ENCODE measurements around the gene ZNF689.
"Not testable (repeated sequence)": the region's sequence is repeated elsewhere in the genome, so short reads cannot be mapped to it uniquely, and the experiment has no call there.

ZNF689 gene

DNA sequence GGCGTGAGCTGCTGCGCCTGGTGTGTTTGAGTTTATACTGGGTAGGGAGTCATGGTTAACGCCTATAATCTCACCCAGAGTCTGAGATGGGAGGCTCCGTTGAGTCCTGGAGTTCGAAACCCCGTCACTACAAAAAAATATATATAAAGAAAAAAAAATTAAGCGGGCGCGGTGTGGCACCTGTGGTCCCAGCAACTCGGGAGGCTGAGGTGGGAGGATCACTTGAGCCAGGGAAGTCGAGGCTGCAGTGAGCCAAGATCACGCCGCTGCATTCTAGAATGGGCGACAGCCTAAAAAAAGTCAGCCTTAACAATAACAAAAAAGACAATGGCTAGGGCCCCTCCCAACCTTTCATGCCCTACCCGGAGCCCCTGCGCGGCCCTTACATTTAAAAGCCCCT, 23.3 kb upstream of the ZNF689 start:
- Histone ChIP-seq H3K4me3 (ENCODE audit: low read length) (peak overlapping the region; percentile 86), H3K27me3 (ENCODE audit: insufficient read depth, low read length) (no peaks in the 10 kb centered on the region), H3K9me3 (ENCODE audit: insufficient read depth, low read depth, low read length) (no peaks in the 10 kb centered on the region), H3K27ac (ENCODE audit: low read depth, low read length) (peak overlapping the region; percentile 65; the same call in 1 of the 2 replicates), H3K36me3 (ENCODE audit: insufficient read depth, low read length) (no peaks in the 10 kb centered on the region; the same call in 1 of the 2 replicates), H3K4me1 (ENCODE audit: insufficient read depth, low read length) (0 out of 2 replicates have a peak, but pooled peaks cover 3% of the 10 kb centered on the region), H3K9ac (ENCODE audit: low read depth, low read length) (peak overlapping the region; percentile 54)
- 82% methylated on average over 14 of the region's 17 CpGs for WGBS

DNA sequence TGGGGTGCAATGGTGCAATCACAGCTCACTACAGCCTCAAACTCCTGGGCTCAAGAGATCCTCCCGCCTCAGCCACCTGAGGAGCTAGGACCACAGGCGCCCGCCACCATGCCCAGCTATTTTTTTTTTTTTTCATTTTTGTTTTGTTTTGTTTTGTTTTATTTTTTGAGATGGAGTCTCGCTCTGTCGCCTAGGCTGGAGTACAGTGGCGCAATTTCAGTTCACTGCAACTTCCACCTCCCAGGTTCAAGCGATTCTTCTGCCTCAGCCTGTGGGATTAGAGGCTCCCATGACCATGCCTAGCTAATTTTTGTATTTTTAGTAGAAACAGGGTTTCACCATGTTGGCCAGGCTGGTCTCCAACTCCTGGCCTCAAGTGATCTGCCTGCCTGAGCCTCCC, 22.3 kb upstream of the ZNF689 start:
- WGBS: 92% methylated on average over 5 of the region's 7 CpGs
- not testable (repeated sequence) for H3K9ac ChIP-seq (ENCODE audit: low read depth, low read length); H3K4me3 ChIP-seq (ENCODE audit: low read length); H3K27me3 ChIP-seq (ENCODE audit: insufficient read depth, low read length); H3K4me1 ChIP-seq (ENCODE audit: insufficient read depth, low read length); H3K9me3 ChIP-seq (ENCODE audit: insufficient read depth, low read depth, low read length); H3K36me3 ChIP-seq (ENCODE audit: insufficient read depth, low read length); H3K27ac ChIP-seq (ENCODE audit: low read depth, low read length)

DNA sequence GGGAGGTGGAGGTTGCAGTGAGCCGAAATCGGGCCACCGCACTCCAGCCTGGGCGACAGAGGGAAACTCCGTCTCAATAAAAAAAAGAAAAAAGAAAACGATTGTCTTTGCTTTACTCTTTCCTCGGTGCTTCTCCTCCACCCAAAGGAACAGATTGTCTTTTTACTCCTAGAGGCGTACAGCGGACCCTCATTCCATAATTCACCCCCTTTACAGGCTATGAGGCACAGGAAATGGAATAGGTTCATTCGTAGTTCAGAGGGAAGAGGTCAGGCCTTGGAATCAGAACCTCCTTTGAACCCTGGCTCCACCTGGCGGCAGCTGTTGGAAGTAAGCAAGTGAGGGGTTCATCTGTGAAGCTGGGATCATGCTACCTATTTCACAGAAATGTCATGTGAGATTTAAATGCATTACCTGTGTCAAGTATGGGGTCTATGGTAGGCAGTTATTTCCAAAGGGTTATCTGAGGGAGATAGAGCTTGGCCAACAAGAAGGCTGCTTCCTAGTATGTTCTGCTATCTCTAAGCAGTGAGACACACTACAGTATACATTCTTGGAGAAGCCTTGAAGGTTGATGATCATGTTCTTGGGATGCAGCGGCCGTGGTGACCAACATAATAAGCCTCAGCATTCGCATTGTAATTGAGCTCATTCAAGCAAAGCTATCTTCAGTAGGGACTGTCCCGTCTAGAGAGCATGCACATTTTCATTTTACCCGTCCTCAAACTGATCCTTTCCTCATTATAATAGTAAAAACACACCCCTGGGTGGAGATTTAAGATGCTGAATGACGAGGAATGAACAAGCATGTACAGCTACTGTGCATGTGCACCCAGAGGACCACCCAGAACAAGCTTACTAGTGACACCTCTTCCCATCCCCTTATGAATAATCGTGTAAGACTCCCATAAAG, 18.7 kb upstream of the ZNF689 start:
- Histone ChIP-seq H3K27ac (ENCODE audit: low read depth, low read length) (no peak overlapping the region), H3K4me3 (ENCODE audit: low read length) (no peak overlapping the region), H3K9me3 (ENCODE audit: insufficient read depth, low read depth, low read length) (no peaks in the 10 kb centered on the region), H3K4me1 (ENCODE audit: insufficient read depth, low read length) (no peaks in the 10 kb centered on the region), H3K36me3 (ENCODE audit: insufficient read depth, low read length) (no peaks in the 10 kb centered on the region), H3K9ac (ENCODE audit: low read depth, low read length) (no peak overlapping the region), H3K27me3 (ENCODE audit: insufficient read depth, low read length) (no peaks in the 10 kb centered on the region)
- WGBS: 59% methylated on average over 18 of the region's 18 CpGs

DNA sequence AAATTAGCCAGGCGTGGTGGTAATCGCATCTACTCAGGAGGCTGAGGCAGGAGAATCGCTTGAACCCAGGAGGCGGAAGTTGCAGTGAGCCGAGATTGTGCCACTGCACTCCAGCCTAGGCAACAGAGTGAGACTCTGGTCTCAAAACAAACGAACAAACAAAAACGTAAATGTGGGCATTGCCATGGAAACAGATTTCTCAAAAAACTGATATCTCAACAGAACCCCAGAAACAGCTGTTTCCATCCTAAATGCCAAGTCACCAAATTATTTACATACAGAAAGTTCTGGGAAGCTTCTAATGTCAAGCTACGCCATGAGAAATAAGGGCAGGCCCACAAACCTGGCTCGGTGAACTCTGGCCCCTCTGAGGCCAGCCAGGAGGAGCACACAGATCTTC, 16.0 kb upstream of the ZNF689 start:
- H3K4me1 ChIP-seq (ENCODE audit: insufficient read depth, low read length): no peaks in the 10 kb centered on the region
- H3K4me3 ChIP-seq (ENCODE audit: low read length): no peak overlapping the region
- H3K9ac ChIP-seq (ENCODE audit: low read depth, low read length): no peak overlapping the region
- no peaks in the 10 kb centered on the region for H3K36me3 ChIP-seq (ENCODE audit: insufficient read depth, low read length)
- WGBS: 96% methylated on average over 9 of the region's 9 CpGs
- no peak overlapping the region for H3K27ac ChIP-seq (ENCODE audit: low read depth, low read length)
- peaks cover 2% of the 10 kb centered on the region; the same call in 1 of the 2 replicates for H3K27me3 ChIP-seq (ENCODE audit: insufficient read depth, low read length)
- no peaks in the 10 kb centered on the region for H3K9me3 ChIP-seq (ENCODE audit: insufficient read depth, low read depth, low read length)

DNA sequence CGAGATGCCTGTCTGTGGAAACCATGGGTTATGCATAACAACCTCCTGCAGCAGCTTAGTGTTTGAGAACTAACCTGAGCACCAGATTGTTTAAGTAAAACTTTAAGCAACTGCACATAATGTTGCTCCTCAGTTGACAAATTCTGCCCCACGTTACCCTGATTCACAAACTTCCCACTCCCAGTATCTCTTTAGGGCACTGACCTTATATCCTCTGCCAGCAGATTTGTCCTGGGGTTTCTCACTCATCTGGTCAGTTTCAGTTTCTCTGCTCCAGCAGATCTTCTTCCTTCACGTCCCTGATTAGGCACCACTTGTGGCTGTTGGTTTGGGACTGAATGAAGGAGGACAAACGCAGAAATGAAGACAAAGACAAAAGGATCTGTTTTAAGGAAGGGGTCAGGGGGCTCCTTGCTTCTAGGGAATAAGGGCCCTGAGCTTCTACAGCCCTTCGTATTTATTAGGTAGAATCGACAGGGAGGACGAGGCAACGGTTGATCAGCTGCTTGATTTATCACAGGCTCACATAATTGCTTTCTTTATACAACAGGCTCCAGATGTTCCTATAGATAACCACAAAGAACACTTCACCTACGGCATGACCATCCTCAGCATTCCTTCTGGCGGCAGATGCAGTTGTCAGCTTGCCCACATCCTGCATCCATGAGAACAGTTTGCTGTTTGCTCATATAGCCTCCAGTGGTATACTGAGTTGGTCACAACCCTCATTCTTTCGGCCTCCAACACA, 13.5 kb upstream of the ZNF689 start:
- WGBS: 91% methylated on average over 11 of the region's 11 CpGs

DNA sequence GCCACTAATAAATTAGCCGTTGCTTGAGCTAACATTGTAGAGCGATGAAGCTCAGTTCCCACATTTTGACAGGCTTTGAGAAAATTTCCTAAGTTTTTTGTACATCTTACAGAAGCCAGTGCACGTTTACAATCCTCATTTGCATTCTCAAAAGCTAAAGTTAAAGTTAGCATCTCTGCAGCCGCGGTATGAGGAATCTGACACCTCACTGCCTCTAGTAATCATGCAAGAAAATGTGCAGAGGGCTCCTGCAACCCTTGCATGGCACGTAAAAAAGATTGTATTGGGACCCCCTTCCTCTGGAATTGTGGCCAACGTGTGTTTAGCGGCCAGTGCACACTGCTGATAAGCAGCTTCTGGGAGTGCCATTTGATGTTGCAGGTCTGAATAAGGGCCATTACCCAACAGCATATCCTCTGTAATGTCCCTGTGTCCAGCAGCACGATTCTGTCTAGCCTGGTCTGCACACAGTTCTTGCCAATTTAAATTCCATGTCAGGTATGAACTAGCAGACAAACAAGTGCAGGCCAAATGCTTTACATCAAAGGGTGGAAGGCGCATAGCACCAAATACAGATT, 12.4 kb upstream of the ZNF689 start:
- no peak overlapping the region for H3K9ac ChIP-seq (ENCODE audit: low read depth, low read length)
- peaks cover 4% of the 10 kb centered on the region; the same call in 1 of the 2 replicates for H3K27me3 ChIP-seq (ENCODE audit: insufficient read depth, low read length)
- WGBS: 83% methylated on average over 10 of the region's 10 CpGs
- H3K9me3 ChIP-seq (ENCODE audit: insufficient read depth, low read depth, low read length): no peaks in the 10 kb centered on the region
- no peaks in the 10 kb centered on the region for H3K36me3 ChIP-seq (ENCODE audit: insufficient read depth, low read length)
- H3K4me3 ChIP-seq (ENCODE audit: low read length): no peak overlapping the region
- no peak overlapping the region for H3K27ac ChIP-seq (ENCODE audit: low read depth, low read length)
- no peaks in the 10 kb centered on the region for H3K4me1 ChIP-seq (ENCODE audit: insufficient read depth, low read length)

More for the DNA sequence above, 13.5 kb upstream of the ZNF689 start:
- no peak overlapping the region for H3K9ac ChIP-seq (ENCODE audit: low read depth, low read length)
- no peak overlapping the region for H3K4me3 ChIP-seq (ENCODE audit: low read length)
- H3K27me3 ChIP-seq (ENCODE audit: insufficient read depth, low read length): peaks cover 4% of the 10 kb centered on the region; the same call in 1 of the 2 replicates
- H3K4me1 ChIP-seq (ENCODE audit: insufficient read depth, low read length): no peaks in the 10 kb centered on the region
- no peaks in the 10 kb centered on the region for H3K36me3 ChIP-seq (ENCODE audit: insufficient read depth, low read length)
- H3K27ac ChIP-seq (ENCODE audit: low read depth, low read length): no peak overlapping the region
- H3K9me3 ChIP-seq (ENCODE audit: insufficient read depth, low read depth, low read length): no peaks in the 10 kb centered on the region

DNA sequence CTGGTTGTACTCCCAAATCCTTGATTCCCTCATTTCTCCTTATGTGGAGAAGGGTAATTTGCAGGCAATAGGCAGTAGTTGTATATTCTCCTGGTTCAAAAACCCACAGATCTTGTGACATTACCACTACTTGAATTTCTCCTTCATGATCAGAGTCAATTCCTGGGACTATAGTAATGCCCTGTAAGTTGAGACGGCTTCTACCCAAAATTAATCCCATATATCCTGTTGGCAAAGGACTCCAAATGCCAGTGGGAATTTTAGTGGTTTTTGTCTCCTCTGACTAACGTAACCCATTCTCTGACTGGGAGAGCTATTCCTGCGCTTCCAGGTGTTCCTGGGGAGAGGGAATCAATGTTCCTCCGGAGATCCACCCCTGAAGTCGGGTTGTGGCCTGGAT, 11.6 kb upstream of the ZNF689 start:
- Histone ChIP-seq H3K9ac (ENCODE audit: low read depth, low read length) (no peak overlapping the region), H3K27ac (ENCODE audit: low read depth, low read length) (no peak overlapping the region), H3K4me1 (ENCODE audit: insufficient read depth, low read length) (no peaks in the 10 kb centered on the region), H3K36me3 (ENCODE audit: insufficient read depth, low read length) (no peaks in the 10 kb centered on the region), H3K4me3 (ENCODE audit: low read length) (no peak overlapping the region), H3K9me3 (ENCODE audit: insufficient read depth, low read depth, low read length) (no peaks in the 10 kb centered on the region), H3K27me3 (ENCODE audit: insufficient read depth, low read length) (peaks cover 6% of the 10 kb centered on the region; the same call in 1 of the 2 replicates)
- WGBS: 77% methylated on average over 5 of the region's 5 CpGs

DNA sequence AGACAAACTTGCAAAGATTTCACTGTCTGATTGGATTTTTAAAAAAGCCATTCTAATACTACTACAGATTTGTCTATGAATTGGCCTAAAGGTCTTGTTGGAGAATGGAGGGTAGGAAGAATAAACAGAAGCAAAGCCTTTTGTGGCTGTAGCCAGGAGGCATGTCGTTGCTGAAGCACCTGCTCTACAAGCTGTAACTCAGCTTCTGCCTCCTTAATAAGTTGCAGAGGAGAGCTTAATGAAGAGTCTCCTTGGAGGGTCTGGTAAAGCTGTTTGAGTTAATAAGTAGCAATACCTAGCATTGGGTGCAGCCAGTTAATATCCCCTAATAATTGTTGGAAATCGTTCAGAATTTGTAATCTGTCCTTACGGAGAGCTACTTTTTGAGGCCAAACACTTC, 10.0 kb upstream of the ZNF689 start:
- no peak overlapping the region for H3K9ac ChIP-seq (ENCODE audit: low read depth, low read length)
- peaks cover 6% of the 10 kb centered on the region; the same call in 1 of the 2 replicates for H3K27me3 ChIP-seq (ENCODE audit: insufficient read depth, low read length)
- no peaks in the 10 kb centered on the region for H3K36me3 ChIP-seq (ENCODE audit: insufficient read depth, low read length)
- no peaks in the 10 kb centered on the region for H3K4me1 ChIP-seq (ENCODE audit: insufficient read depth, low read length)
- WGBS: 69% methylated on average over 3 of the region's 3 CpGs
- H3K4me3 ChIP-seq (ENCODE audit: low read length): no peak overlapping the region
- H3K27ac ChIP-seq (ENCODE audit: low read depth, low read length): no peak overlapping the region
- H3K9me3 ChIP-seq (ENCODE audit: insufficient read depth, low read depth, low read length): no peaks in the 10 kb centered on the region

DNA sequence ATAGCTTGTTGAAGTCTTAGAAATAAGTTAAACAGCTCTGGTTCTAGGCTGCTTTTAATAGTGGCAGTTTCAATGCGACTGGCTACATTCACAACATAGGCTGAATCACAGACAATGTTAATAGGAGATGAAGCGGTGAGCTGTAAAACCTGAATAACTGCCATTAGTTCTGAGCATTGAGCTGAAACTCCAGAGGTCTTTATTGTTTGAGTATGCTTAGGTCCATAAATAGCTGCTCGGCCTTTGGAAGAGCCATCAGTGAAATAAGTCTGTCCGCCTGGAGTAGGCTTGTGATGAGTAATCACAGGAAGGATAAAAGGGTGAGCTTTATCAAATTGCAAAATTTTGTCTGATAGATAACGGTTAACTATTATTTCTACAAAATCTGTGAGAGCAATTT, 9.4 kb upstream of the ZNF689 start:
- no peak overlapping the region for H3K27ac ChIP-seq (ENCODE audit: low read depth, low read length)
- H3K4me1 ChIP-seq (ENCODE audit: insufficient read depth, low read length): no peaks in the 10 kb centered on the region
- WGBS: 97% methylated on average over 5 of the region's 5 CpGs
- H3K36me3 ChIP-seq (ENCODE audit: insufficient read depth, low read length): no peaks in the 10 kb centered on the region
- no peak overlapping the region for H3K9ac ChIP-seq (ENCODE audit: low read depth, low read length)
- peaks cover 6% of the 10 kb centered on the region; the same call in 1 of the 2 replicates for H3K27me3 ChIP-seq (ENCODE audit: insufficient read depth, low read length)
- no peaks in the 10 kb centered on the region for H3K9me3 ChIP-seq (ENCODE audit: insufficient read depth, low read depth, low read length)
- no peak overlapping the region for H3K4me3 ChIP-seq (ENCODE audit: low read length)

DNA sequence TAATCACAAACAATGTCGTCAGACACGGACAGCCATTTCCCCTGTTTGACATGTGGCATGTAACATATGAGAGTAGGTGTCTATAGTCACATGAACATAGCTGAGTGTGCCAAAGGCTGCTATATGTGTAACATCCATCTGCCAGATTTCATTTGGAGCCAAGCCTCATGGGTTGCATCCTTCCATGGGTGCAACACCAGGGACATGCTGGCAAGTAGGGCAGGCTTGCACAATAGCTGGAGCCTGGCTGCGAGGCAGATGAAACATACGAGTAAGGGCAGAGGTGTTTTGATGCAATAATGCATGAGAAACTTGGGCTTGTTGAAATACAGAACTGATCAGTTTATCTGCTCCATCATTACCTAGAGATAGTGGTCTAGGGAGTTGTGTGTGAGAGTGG, 9.0 kb upstream of the ZNF689 start:
- 92% methylated on average over 4 of the region's 4 CpGs for WGBS
- Histone ChIP-seq H3K9ac (ENCODE audit: low read depth, low read length) (no peak overlapping the region), H3K36me3 (ENCODE audit: insufficient read depth, low read length) (no peaks in the 10 kb centered on the region), H3K9me3 (ENCODE audit: insufficient read depth, low read depth, low read length) (no peaks in the 10 kb centered on the region), H3K27me3 (ENCODE audit: insufficient read depth, low read length) (peaks cover 6% of the 10 kb centered on the region; the same call in 1 of the 2 replicates), H3K4me3 (ENCODE audit: low read length) (no peak overlapping the region), H3K27ac (ENCODE audit: low read depth, low read length) (no peak overlapping the region), H3K4me1 (ENCODE audit: insufficient read depth, low read length) (no peaks in the 10 kb centered on the region)
